Endothelial cell (in vitro differentiated cells): Measurements from ENCODE around the gene DGUOK. TPM values are rescaled to one million over a fixed set of nuclear protein-coding genes. Genes with fewer than 3 reads are reported as not detected.

Experiments
- DNase-seq: peaks from one replicate; pipeline ENCODE4 v3.0.0; 2021; ENCODE audit warnings: low spot score
- H3K27ac Mint-ChIP-seq: one replicate; pipeline ENCODE4 v1.8.0; 2021; ENCODE audit warnings: mixed read lengths, inconsistent platforms; ENCODE audit not compliant: unreplicated experiment
- H3K27me3 Mint-ChIP-seq: one replicate; pipeline ENCODE4 v1.8.0; 2021; ENCODE audit warnings: mild to moderate bottlenecking, moderate library complexity, mixed read lengths, inconsistent platforms; ENCODE audit not compliant: unreplicated experiment
- H3K36me3 Mint-ChIP-seq: one replicate; pipeline ENCODE4 v1.8.0; 2021; ENCODE audit warnings: mild to moderate bottlenecking, low read depth, mixed read lengths, inconsistent platforms; ENCODE audit not compliant: unreplicated experiment
- H3K4me1 Mint-ChIP-seq: one replicate; pipeline ENCODE4 v1.8.0; 2021; ENCODE audit warnings: mild to moderate bottlenecking, mixed read lengths, inconsistent platforms; ENCODE audit not compliant: unreplicated experiment
- H3K4me3 Mint-ChIP-seq: one replicate; pipeline ENCODE4 v1.8.0; 2021; ENCODE audit warnings: mild to moderate bottlenecking, mixed read lengths, inconsistent platforms; ENCODE audit not compliant: unreplicated experiment
- H3K9me3 Mint-ChIP-seq: one replicate; pipeline ENCODE4 v1.8.0; 2021; ENCODE audit warnings: mixed read lengths, inconsistent platforms; ENCODE audit not compliant: unreplicated experiment
- total RNA-seq: library from RNA; stranded (reverse); fragmentation: NEBNext Ultra II Directional; extraction: Animal tissue kit (Norgen Biotek cat#: 25700); gene quantifications from one replicate; pipeline ENCODE4 v1.2.1, GENCODE V29; 2021; ENCODE audit not compliant: unreplicated experiment
- TF ChIP-seq, protein P1 (sequence below): fragments of 200-600 bp; sonication (generic); IDR thresholded peaks from one replicate; pipeline ENCODE4 v1.5.0; 2021; ENCODE audit warnings: antibody characterized with exemption; ENCODE audit not compliant: unreplicated experiment

Gene DGUOK
- total RNA-seq, 1 donor from 2014 or later: 68.3 TPM

DNA sequence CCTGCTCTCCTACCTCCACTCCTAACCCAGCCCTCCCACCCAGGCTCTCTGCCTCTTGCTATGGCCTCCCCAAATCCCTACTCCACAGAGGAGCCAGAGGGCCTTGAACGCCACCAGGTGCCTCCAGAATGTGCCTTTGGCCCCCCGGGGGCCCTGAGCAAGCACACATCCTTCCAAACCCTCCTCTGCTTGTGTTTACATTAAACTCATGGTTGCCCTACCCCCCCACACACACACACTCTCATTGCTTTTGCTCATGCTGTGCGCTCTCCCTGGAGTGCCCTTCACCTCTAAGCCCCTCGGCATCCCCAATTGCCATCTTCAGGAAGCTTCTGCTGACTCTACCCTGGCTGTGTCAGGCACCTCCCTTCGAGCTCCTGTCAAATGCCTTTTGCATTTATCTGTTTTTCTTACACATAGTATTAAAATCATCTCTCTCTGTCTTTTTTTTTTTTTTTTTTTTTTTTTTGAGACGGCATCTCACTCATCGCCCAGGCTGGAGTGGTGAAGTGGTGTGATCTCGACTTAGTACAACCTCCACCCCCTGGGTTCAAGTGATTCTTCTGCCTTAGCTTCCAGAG is 41.8 kb downstream of the DGUOK start:
- H3K9me3 Mint-ChIP-seq: no peaks in the 10 kb centered on the region
- no peak overlapping the region for H3K27ac Mint-ChIP-seq
- no peak overlapping the region for H3K4me3 Mint-ChIP-seq
- TF ChIP-seq, protein P1, sequence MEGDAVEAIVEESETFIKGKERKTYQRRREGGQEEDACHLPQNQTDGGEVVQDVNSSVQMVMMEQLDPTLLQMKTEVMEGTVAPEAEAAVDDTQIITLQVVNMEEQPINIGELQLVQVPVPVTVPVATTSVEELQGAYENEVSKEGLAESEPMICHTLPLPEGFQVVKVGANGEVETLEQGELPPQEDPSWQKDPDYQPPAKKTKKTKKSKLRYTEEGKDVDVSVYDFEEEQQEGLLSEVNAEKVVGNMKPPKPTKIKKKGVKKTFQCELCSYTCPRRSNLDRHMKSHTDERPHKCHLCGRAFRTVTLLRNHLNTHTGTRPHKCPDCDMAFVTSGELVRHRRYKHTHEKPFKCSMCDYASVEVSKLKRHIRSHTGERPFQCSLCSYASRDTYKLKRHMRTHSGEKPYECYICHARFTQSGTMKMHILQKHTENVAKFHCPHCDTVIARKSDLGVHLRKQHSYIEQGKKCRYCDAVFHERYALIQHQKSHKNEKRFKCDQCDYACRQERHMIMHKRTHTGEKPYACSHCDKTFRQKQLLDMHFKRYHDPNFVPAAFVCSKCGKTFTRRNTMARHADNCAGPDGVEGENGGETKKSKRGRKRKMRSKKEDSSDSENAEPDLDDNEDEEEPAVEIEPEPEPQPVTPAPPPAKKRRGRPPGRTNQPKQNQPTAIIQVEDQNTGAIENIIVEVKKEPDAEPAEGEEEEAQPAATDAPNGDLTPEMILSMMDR: no peak
- no peaks in the 10 kb centered on the region for H3K36me3 Mint-ChIP-seq
- no peaks in the 10 kb centered on the region for H3K27me3 Mint-ChIP-seq
- peaks cover 14% of the 10 kb centered on the region for H3K4me1 Mint-ChIP-seq
- no peak for DNase-seq

DNA sequence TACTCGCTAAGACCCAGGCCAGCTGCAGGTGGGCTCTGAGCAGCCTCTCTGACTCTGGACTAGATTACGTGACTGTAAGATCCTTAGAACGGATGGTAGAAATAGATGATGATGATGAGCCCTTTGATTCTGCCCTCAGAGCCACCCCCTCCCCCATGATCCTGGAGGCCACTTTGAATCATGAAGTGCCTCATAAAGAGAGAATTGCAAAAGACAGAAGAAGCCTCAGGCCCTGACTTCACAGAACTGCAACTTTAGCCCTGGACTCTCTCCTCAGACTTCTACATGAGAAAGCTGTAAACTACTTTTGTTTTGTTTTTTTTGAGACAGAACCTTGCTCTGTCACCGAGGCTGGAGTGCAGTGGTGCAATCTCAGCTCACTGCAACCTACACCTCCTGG is 42.7 kb downstream of the DGUOK start:
- Mint-ChIP-seq H3K9me3 (no peaks in the 10 kb centered on the region), H3K4me3 (no peak overlapping the region), H3K27me3 (no peaks in the 10 kb centered on the region), H3K36me3 (no peaks in the 10 kb centered on the region), H3K4me1 (peaks cover 14% of the 10 kb centered on the region), H3K27ac (no peak overlapping the region)
- DNase-seq: no peak
- TF ChIP-seq, protein P1: no peak

DNA sequence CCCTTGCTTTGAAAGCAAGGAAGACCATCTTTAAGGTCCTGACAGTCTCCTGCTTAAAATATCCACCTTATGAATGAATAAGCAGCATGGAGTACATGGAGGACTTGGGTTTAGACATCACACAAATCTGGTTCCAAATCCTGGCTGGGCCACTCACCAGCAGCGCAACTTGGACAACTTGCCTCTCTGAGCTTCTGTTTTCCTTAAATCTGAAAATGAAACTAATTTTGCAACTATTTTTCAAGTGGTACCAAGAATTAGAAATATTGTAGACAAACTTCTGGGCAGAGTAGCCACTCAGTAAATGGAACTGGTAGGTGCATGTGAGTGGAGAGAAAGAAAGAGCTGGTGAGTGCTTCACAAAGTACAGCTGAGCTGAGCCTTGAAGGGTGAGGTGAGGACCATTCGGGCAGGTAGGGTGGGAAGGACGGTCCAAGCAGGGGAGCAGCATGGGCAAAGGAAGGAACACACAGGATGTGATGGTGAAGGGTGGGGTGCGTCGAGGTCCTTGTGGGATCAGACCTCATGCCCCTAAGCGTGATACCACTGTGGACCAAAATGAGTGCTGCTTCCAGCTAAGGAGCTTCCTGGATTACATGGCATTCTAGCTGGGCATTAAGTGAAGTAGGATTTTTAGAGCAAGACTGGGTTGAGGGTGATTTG is 43.6 kb downstream of the DGUOK start:
- Mint-ChIP-seq H3K36me3 (no peaks in the 10 kb centered on the region), H3K27ac (no peak overlapping the region), H3K27me3 (no peaks in the 10 kb centered on the region), H3K4me3 (no peak overlapping the region), H3K4me1 (peaks cover 14% of the 10 kb centered on the region), H3K9me3 (no peaks in the 10 kb centered on the region)
- TF ChIP-seq, protein P1: no peak
- DNase-seq: no peak

DNA sequence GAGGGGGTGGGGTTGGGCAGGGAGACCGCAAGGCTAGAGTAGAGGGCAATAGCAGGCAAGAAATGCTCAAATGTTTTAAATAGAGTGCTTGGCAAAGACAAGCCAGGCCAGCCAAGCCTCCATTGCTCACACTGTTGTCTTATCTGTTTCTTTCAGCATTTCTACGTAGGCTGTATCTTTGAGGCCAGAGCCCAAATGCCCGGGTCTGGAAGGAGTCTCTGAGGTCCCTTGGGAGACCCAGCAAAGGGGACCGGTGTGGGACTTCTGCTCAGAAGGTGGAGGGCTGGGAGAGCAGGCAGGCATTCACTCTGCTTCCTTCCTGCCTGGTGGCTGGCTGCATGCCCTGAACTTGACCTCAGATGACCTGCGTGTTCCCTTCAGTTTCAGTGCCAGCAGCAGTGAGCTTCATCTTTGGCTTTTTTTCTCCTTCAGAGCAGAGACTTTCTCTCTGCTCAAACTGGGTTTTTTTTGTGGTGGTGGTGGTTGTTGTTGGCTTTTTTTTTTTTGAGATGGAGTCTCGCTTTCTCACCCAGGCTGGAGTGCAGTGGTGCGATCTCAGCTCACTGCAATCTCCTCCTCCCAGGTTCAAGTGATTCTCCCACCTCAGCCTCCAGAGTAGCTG is 44.3 kb downstream of the DGUOK start:
- no peaks in the 10 kb centered on the region for H3K36me3 Mint-ChIP-seq
- no peak overlapping the region for H3K4me3 Mint-ChIP-seq
- H3K4me1 Mint-ChIP-seq: peaks cover 20% of the 10 kb centered on the region
- no peak for DNase-seq
- no peak overlapping the region for H3K27ac Mint-ChIP-seq
- no peaks in the 10 kb centered on the region for H3K9me3 Mint-ChIP-seq
- TF ChIP-seq, protein P1: no peak
- no peaks in the 10 kb centered on the region for H3K27me3 Mint-ChIP-seq

DNA sequence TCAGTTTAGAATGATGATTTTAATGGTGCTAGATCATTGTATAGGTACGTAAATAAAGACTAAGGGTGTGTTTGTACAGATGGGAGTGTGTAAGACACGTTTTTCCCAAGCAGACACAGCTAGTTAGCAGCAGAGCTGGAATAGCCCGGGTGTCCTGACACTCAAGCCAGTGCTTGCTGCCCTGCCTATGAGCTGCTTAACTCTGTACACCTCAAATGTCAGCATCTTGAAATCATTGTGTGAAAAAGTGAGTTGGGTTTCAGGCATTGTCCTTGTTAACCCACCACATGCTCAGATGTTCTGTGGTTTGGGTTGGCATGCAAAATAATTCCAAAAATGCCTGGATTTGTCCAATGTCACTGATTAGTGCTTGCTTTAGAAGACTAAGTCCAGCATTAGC is 45.0 kb downstream of the DGUOK start:
- Mint-ChIP-seq H3K4me1 (peaks cover 20% of the 10 kb centered on the region), H3K27ac (no peak overlapping the region), H3K36me3 (no peaks in the 10 kb centered on the region), H3K9me3 (no peaks in the 10 kb centered on the region), H3K27me3 (no peaks in the 10 kb centered on the region), H3K4me3 (no peak overlapping the region)
- no peak for DNase-seq
- TF ChIP-seq, protein P1: no peak
